ENCODE data around the gene ABCC1. TPM values are rescaled to one million over a fixed set of nuclear protein-coding genes. Genes with fewer than 3 reads are reported as not detected.
A peak's percentile ranks its signal among the peaks of the same experiment; 100 is the strongest.
"Not testable (repeated sequence)": the region's sequence is repeated elsewhere in the genome, so short reads cannot be mapped to it uniquely, and the experiment has no call there.

ABCC1 gene
- total RNA-seq, 1 experiment from 2014 or later = 61.9 TPM

GRCh38 chr16:16102738-16103137 is 153.3 kb downstream of the ABCC1 start (continued):
- TF ChIP-seq RORB (CRISPR knock-in tag; IDR thresholded peaks at IDR 0.05) = no peak
- TF ChIP-seq ZSCAN18 (CRISPR knock-in tag; IDR thresholded peaks at IDR 0.05) = no peak
- no peak for TF ChIP-seq GTF2I (CRISPR knock-in tag; conservative IDR thresholded peaks at IDR 0.05)

GRCh38 chr16:16104132-16104803 is 154.9 kb downstream of the ABCC1 start:
- CTCF ChIA-PET = interaction anchor here (0.6 kb wide), 1 partner anchor 24 kb away, joined by 4 read pairs; no protein-coding TSS in a partner anchor

GRCh38 chr16:16104804-16105141 is 155.4 kb downstream of the ABCC1 start:
- DNase-seq (ENCODE audit: low spot score); H3K4me1 Mint-ChIP-seq; ATAC-seq; H3K27me3 Mint-ChIP-seq (ENCODE audit: low read depth); H3K27ac Mint-ChIP-seq; POLR2A ChIA-PET; H3K4me3 Mint-ChIP-seq; CTCF ChIA-PET; H3K9me3 Mint-ChIP-seq: not testable (repeated sequence)
- peaks cover 68% of the 10 kb centered on the region for H3K36me3 Mint-ChIP-seq

More at GRCh38 chr16:16104132-16104803, 154.9 kb downstream of the ABCC1 start:
- TF ChIP-seq NFYB (CRISPR knock-in tag; conservative IDR thresholded peaks at IDR 0.05; ENCODE audit: low read depth) = peak; percentile 44; the same call in 1 of the 2 replicates
- H3K9me3 Mint-ChIP-seq; POLR2A ChIA-PET; ATAC-seq; H3K4me3 Mint-ChIP-seq; DNase-seq (ENCODE audit: low spot score); H3K4me1 Mint-ChIP-seq; H3K27me3 Mint-ChIP-seq (ENCODE audit: low read depth): not testable (repeated sequence)
- Mint-ChIP-seq H3K27ac (0 out of 2 replicates have a peak overlapping the region, but pooled peaks have one; percentile 57), H3K36me3 (peaks cover 66% of the 10 kb centered on the region)

GRCh38 chr16:16105646-16106045 is 156.2 kb downstream of the ABCC1 start:
- CTCF ChIA-PET = interaction anchor here (0.6 kb wide), 1 partner anchor 165 kb away, joined by 3 read pairs; no protein-coding TSS in a partner anchor
- peaks cover 4% of the 10 kb centered on the region for H3K9me3 Mint-ChIP-seq
- no peak for TF ChIP-seq GRHL2 (CRISPR knock-in tag; IDR thresholded peaks at IDR 0.05; ENCODE audit: insufficient replicate concordance, severe bottlenecking)
- no peak for TF ChIP-seq ATF1 (CRISPR knock-in tag; IDR thresholded peaks at IDR 0.05)
- no peak for TF ChIP-seq ZNF121 (CRISPR knock-in tag; IDR thresholded peaks at IDR 0.05)
- TF ChIP-seq RELA (CRISPR knock-in tag; IDR thresholded peaks at IDR 0.05; ENCODE audit: borderline replicate concordance) = no peak
- TF ChIP-seq ZSCAN18 (CRISPR knock-in tag; IDR thresholded peaks at IDR 0.05) = no peak
- TF ChIP-seq RORB (CRISPR knock-in tag; IDR thresholded peaks at IDR 0.05) = no peak
- TF ChIP-seq NFATC4 (CRISPR knock-in tag; IDR thresholded peaks at IDR 0.05) = no peak
- TF ChIP-seq PRDM15 (CRISPR knock-in tag; IDR thresholded peaks at IDR 0.05) = no peak
- no peak overlapping the region for H3K27ac Mint-ChIP-seq
- no peaks in the 10 kb centered on the region for H3K27me3 Mint-ChIP-seq (ENCODE audit: low read depth)
- no peak for DNase-seq (ENCODE audit: low spot score)
- no peak for ATAC-seq
- POLR2A ChIA-PET = no interaction called here
- H3K4me3 Mint-ChIP-seq = no peak overlapping the region
- H3K4me1 Mint-ChIP-seq = peaks cover 7% of the 10 kb centered on the region
- H3K36me3 Mint-ChIP-seq = peaks cover 71% of the 10 kb centered on the region

- ChIA-PET POLR2A (no interaction called here), CTCF (no interaction called here)
- Mint-ChIP-seq H3K27ac (no peak overlapping the region), H3K9me3 (peaks cover 2% of the 10 kb centered on the region), H3K36me3 (peaks cover 72% of the 10 kb centered on the region), H3K4me3 (no peak overlapping the region), H3K4me1 (peaks cover 7% of the 10 kb centered on the region), H3K27me3 (ENCODE audit: low read depth) (no peaks in the 10 kb centered on the region)
- no peak for ATAC-seq
- no peak for DNase-seq (ENCODE audit: low spot score)
- TF ChIP-seq KAT7 (CRISPR knock-in tag; IDR thresholded peaks at IDR 0.05; ENCODE audit: borderline replicate concordance) (no peak), CREM (CRISPR knock-in tag; IDR thresholded peaks at IDR 0.05) (no peak), ZSCAN18 (CRISPR knock-in tag; IDR thresholded peaks at IDR 0.05) (no peak), ATF1 (CRISPR knock-in tag; IDR thresholded peaks at IDR 0.05) (no peak), GRHL2 (CRISPR knock-in tag; IDR thresholded peaks at IDR 0.05; ENCODE audit: insufficient replicate concordance, severe bottlenecking) (no peak), MLX (CRISPR knock-in tag; IDR thresholded peaks at IDR 0.05) (no peak), IRF2 (CRISPR knock-in tag; IDR thresholded peaks at IDR 0.05; ENCODE audit: borderline replicate concordance, low read depth) (no peak)
These were observed 157.1 kb downstream of the ABCC1 start for GRCh38 chr16:16106466-16106865.

All from WTC11 (cell line).